GM12872 (cell line): ENCODE results near the gene DBH.

Experiments used
- CTCF ChIP-seq: IDR thresholded peaks from 3 replicates; pipeline ENCODE4 v1.5.1; 2011; ENCODE audit warnings: low read depth, mild to moderate bottlenecking, low read length, moderate library complexity; ENCODE audit not compliant: insufficient read depth

The DBH gene

GRCh38 chr9:133636902-133637301, 739 bp downstream of the DBH start:
- no peak for TF ChIP-seq CTCF

- TF ChIP-seq CTCF, result no peak
Observed at GRCh38 chr9:133637451-133638055, 1.4 kb downstream of the DBH start.

GRCh38 chr9:133638076-133638475, 1.9 kb downstream of the DBH start:
- TF ChIP-seq CTCF, result no peak

- TF ChIP-seq CTCF, result no peak
Observed at GRCh38 chr9:133638711-133639110, 2.5 kb downstream of the DBH start.

- TF ChIP-seq CTCF, result no peak
Observed at GRCh38 chr9:133639613-133640012, 3.5 kb downstream of the DBH start.

GRCh38 chr9:133640160-133640559, 4.0 kb downstream of the DBH start:
- no peak for TF ChIP-seq CTCF

GRCh38 chr9:133640580-133641395, 4.6 kb downstream of the DBH start:
- no peak for TF ChIP-seq CTCF

GRCh38 chr9:133641396-133641655, 5.2 kb downstream of the DBH start:
- TF ChIP-seq CTCF, result no peak
